A549 treated with Mapracorat at 1 μM for 4 hours (cell line): ENCODE data around the gene KIF18A. TPM values are rescaled to one million over a fixed set of nuclear protein-coding genes. Genes with fewer than 3 reads are reported as not detected.

Experiments
- total RNA-seq: library from RNA; stranded (reverse); fragments of 200-300 nt; extraction: Qiagen RNA extraction; gene quantifications from 5 replicates; pipeline ENCODE4 v1.2.3, GENCODE V29; 2022

The KIF18A gene
- 12.9 to 15.5 TPM (median 15.0 TPM) in 5 replicates for total RNA-seq

DNA sequence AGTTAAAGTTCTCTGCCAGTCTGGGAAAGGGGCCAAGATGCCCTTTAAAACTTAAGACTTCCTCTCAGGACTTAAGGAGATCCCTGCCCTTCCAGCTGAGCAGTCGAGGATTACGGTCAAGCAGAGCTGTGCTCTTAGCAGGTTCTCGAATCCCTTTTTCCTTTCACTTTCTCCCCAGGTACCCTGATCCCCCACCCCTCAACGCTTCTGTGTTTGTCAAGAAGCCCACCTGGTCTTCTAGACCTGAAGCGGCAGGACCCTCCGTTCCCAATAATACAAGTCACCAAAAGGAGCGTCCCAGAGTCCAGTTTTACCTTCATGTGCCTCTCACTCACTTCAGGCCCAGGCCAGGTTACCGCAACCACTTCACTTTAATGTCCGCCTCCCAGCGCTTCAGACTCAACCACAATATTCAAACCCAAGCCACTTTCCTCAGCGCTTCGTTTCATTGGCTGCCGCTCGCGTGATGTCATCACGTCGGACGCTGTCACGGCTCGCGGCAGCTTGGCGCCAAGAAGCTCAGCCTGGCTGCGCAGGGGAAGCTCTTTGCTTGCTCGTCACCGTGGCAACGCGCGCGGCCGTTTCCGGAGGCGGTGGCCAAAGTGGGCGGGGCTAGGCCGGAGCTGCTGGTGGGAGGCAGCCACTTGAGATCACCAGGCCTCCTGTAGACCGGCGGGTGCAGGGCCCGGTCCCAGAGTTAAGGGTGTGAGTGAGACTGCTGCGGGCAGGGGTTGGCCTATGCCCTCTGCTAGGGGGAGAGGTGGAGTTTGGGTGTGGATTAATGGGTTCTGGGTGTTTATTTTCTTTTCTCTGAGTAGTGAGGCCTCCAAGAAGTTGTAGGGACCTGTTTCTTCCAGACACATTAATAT lies at the start of gene KIF18A, which contains the start of gene METTL15:
Gene KIF18A, minus strand, starts transcription at position 407 of the 869 bp plus-strand sequence. CDS start 10,209 bp downstream, outside the sequence.
Gene METTL15, plus strand, starts transcription at position 639 of the 869 bp plus-strand sequence. CDS start 4,947 bp downstream, outside the sequence.

Other genes with a start within 250 kb of the KIF18A start
- 5.4 to 7.5 TPM (median 6.7 TPM) in 5 replicates for gene METTL15, start 232 bp upstream of the KIF18A start, total RNA-seq